Middle frontal gyrus (tissue), 1 donor: Measurements from ENCODE around the gene GAB2.
"Not testable (repeated sequence)": the region's sequence is repeated elsewhere in the genome, so short reads cannot be mapped to it uniquely, and the experiment has no call there.

Source experiments
- DNase-seq: peaks from one replicate; pipeline ENCODE4 v3.0.0-alpha.2; 2015; ENCODE audit warnings: low spot score; ENCODE audit errors: extremely low spot score

Gene GAB2

DNA sequence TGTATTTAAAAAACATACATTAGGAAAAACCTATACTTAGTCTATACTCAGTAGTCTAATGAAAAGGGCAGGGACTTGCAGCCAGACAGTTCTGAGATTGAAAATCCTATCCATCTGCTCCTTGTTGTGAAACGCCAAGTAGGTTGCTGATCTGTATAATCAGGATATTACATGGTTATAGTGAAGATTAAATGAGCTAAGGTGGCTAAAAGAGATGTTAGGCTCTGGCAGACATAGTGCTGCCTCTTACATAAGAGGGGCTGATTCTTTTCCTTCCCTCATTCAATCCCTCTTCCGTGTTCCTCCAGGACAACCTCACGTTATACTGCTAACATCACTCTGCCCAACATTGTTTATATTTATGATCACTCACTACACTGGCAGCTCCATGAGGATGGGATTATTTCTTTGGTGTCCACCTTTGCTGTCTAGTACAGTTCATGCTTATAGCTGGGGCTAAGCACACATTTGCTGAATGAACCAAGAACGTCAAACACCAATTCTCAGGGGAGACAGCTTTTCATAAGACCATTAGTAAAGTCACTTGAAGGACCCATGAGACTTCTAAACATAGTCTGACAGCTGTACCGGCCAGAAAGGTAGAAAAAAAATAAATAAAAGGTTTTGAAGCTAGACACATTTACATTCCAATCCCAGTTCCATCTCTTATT is 46.3 kb downstream of the GAB2 start:
- DNase-seq = no peak

DNA sequence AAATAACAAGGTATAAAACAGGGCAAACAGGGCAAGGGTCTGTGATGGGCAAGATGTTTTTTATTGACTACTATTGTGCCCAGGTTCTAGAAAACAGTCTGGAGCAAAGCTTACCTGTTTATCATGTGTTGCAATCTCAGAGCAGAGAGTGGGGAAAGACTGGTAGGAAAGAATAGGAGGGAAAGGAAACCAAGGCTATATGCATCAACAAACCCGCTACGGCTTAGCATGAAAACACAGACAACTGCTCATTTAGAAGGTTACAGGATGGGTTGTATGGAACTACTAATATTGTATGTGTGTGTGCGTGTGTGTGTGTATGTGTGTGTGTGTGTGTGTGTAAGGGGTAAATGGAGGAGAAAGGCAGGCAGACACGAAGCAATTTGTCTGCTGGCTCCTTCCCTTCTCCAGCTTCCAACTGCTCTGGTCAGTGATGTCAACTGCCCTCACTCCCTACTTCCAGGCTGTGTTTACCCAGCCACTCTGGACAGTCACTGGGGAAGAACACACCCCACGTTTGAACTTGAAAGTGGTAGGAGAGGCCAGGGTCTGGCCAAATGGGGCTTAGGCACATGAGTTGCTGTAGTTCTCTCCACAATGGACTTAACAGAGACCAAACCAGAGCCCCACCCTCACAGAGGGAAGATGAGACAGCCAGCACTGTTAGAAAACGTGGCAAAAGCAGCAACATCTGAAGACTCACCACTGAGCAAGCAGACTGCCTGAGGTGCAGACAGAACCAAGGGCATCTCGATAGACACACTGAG is 47.0 kb downstream of the GAB2 start:
- no peak for DNase-seq

DNA sequence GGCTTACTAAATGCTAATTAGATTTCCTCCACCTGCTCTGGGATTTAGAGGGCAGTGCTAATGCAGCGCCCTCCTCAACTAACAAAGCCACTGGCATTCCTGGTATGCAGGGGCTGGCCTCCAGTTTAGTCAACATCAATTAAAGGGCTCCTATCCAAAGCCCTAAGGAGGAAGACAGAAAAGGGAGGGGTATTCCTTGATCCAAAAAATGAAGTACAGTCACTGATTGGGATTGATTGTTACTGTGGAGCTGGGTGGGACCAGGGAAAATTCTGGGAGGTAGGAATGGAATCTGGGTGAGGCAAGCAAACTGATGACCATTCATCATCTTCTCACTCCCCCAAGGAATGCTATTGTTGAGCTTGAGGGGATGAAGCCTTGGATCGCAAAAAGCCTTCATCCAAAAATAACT is 52.2 kb downstream of the GAB2 start:
- DNase-seq = no peak

DNA sequence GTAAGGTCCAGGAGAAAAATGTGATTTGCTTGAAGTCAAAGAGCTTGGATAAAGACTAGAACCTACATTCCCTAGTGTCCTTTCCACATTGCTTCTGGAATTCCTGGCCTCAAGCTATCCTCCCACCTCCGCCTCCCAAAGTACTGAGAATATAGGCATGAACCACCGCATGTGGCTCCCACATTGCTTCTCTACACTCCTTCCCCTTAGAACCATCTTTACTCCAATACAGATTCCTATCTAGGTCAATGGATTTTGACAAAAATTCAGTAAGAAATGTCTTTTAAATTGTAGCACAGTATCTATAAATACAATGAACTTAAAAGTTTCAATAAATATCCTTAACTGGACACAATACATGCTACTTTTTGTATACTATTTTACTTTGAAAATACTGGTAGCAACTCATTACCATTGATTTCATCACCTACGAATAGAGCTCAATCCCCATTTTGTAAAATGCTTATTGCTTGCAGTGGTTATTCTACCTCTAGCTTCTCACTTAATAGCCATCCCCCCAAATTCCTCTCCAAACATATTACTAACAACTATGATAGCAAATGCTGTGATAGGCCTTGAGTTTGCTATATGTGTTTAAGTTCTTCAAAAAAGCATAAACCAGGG is 53.4 kb downstream of the GAB2 start:
- no peak for DNase-seq

DNA sequence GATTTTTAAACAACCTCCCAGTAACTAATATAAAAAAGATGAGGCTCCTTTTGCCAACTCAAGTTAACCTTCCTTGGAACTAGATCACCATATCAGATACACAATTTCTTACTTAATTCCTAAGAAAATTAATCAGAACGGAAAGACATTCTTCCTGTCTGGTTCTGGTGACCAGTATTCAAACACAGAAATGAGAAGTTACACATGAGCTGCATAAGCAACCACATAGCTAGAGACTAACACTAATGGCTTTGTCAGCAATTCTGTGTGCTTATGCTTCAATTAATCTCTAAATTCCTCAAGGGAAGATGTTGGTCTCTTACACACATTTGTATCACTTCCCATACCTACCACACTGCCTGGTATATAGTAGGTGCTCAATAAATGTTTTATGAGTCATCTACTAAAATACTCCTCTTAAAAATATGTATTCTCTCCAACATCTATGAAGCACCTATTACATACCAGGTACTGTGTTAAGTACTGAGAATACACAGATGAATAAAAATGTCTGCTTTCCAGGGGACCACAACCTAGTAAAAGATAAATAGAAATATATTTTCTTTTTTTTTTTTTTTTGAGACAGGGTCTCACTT is 54.5 kb downstream of the GAB2 start:
- DNase-seq = no peak

DNA sequence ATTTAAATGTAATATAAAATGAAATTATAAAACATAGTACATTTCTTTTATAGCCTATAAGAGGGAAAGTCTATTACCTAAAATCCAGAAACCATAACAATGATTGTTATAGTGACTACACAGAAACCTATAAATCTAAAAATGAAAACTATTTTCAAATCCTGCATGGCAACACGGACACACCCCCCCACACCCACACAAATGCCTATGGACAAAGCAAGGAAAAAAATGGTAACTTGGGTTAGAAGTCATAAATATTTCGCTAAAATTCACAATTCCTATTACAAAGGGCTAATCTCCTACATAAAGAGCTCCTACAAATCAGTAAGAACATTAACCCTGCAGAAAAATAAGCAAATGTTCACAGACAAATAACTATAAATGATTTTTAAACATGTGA is 56.4 kb downstream of the GAB2 start:
- DNase-seq = no peak

DNA sequence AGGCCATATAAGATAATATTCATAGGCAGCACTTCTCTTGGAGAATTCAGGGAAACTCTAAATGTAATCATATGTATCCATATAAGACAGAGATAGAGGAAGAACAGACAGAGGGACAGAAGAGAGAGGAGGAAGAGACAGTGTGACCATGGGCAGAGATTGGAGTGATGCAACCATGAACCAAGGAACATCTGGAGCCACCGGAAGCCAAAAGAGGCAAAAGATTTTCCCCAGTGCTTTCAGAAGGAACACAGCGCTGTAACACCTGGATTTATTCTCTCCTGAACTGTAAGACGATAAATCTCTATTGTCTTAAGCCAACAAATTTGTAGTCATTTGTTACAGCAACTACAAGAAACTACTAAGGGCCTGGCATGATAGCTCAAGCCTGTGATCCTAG is 57.7 kb downstream of the GAB2 start:
- no peak for DNase-seq

DNA sequence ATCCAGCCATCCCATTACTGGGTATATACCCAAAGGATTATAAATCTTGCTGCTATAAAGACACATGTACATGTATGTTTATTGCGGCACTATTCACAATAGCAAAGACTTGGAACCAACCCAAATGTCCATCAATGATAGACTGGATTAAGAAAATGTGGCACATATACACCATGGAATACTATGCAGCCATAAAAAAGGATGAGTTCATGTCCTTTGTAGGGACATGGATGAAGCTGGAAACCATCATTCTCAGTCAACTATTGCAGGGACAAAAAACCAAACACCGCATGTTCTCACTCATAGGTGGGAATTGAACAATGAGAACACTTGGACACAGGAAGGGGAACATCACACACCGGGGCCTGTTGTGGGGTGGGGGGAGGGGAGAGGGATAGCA is 59.7 kb downstream of the GAB2 start:
- not testable (repeated sequence) for DNase-seq

DNA sequence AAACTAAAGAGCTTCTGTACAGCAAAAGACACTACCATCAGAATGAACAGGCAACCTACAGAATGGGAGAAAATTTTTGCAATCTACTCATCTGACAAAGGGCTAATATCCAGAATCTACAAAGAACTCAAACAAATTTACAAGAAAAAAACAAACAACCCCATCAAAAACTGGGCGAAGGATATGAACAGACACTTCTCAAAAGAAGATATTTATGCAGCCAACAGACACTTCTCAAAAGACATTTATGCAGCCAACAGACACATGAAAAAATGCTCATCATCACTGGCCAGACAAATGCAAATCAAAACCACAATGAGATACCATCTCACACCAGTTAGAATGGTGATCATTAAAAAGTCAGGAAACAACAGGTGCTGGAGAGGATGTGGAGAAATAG is 60.2 kb downstream of the GAB2 start:
- not testable (repeated sequence) for DNase-seq

DNA sequence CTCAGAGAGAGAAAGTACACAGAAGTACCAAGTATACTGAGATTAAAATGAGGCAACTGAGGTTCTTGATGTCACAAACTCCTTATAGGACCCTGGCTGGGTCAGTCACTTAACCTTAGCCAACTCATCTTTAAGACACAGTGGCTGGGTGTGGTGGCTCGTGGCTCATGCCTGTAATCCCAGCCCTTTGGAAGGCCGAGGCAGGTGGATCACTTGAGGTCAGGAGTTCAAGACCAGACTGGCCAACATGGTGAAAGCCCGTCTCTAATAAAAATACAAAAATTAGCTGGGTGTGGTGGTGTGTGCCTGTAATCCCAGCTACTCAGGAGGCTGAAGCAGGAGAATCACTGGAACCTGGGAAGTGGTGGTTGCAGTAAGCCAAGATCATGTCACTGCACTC is 61.9 kb downstream of the GAB2 start:
- DNase-seq = not testable (repeated sequence)

DNA sequence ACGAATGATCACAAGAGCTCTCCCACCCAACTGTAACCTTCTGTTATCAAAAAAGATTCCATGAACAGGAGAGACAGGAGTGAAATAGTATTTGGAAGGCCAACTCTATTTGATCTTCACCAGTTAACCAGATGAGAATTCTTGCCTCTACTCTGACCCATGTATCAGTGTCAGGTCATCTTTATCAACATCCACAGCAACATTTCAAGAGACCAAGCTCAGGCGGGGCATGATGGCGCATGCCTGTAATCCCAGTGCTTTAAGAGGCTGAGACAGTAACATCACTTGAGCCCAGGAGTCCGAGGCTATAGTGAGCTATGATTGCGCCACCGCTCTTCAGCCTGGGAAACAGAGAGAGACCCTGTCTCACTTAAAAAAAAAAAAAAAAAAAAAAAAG is 62.3 kb downstream of the GAB2 start:
- DNase-seq = no peak

DNA sequence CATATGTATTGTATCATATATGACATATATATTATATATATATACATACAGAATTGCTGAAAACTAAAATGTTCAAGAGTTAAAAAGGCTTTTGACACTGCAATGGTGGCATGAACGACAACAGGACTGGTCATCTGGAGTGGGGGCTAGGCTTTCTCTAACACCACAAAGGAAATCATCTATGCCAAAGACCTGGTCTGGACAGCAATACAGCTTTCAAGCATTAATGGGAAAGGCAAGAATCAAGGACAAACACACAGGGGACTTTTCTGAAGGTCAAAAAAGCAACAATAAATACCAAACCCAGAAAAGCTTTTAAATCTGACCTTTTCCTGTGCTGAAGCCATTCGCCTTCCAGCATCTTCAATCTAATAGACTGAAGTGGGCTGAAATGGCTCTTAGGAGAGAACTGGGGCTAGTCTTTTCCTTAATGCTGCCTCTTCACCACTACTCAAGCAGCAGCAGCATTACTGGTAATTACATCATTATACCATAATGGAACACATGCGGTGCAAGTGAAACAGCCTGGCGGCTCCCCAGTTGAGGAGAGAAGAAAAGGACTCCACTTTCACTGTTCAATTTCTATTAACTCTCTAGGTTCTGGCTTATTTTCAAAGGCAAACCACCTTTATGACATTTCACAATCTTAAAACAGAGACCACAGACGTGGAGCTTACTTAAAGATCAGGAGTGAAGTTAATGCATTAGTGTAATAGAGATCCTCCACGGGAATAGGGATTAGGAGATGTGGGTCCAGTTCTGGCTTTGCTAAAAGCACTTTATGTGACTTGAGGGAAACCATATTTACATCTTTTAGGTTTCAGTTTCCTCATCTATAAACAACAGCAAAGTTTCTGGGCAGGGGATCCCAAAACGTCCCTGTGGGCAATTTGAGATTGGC is 63.0 kb downstream of the GAB2 start:
- no peak for DNase-seq

DNA sequence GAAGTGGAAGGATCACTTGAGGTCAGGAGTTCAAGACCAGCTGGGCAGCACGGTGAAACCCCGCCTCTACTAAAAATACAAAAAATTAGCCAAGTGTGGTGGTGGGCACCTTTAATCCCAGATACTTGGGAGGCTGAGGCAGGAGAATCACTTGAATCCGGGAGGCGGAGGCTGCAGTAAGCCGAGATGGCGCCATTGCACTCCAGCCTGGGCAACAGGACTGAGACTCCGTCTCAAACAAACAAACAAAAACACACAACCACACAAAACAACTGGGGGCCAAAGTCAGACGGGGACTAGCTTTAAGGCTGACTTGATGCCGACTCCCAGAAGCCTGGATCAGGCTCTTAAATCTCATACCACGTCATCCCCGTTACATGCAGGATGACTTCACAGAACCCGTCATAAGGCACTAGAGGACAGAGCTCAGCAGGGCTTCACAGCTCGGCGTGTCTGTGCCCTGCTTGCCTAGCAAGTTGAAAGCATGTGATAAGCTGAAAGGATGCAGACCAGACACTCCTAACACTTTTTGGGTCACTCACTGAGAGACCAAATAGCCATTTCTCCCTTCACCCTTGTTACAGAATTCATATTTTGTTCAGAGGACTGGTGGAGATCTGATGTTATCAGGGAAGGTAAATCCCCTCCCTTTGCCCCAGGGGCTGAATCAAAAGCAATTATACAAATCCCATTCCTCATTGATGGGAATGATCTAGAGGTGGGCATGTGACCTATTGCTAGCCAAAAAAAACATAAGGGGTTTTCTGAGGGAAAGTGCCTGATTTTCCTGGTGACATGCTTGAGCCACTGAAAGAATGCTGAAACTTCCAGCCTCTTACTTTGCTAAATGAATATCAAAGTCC is 65.4 kb downstream of the GAB2 start:
- DNase-seq = no peak

DNA sequence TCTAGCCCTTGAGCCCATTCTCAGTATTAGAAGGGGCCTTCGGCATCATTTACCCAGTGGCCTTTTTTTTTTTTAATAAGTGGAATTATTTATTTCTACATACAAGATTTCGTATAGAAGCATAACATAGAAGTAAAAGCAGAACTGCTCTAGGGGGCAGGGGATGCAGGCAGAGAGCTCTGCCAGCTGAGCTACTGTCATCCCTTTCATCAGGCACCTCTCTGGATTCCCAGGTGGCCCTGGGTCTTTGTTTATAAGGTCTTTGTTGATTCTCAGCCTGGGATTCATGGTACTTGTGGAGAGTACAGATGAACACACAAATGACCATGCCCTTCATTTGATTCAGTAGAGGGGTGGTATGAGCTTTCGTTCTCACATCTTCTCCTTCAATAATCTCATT is 66.4 kb downstream of the GAB2 start:
- no peak for DNase-seq

DNA sequence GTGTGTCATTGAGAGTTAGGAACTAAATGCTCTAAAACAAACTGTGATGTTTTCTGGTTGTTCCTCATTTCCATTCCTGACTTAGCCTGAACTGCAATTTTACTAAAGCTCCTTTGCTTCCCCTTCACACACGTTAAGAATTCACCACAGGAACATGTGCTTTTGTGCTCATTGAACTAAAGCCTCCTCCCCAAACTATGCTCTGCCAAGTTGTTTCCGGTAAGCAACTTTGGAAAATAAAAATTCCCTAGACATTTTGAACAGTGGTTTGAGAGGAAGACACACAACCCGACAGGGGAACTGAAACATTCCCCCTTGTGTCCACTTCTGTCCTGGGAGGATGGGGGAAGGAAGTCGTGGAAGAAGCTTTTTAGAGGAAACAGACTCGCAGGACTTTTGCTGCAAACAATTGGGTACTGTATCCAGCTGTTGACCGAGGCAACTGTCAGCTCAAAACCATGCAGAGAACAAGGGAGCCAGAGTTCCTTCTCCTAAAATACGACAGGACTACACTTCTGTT is 66.9 kb downstream of the GAB2 start:
- no peak for DNase-seq

DNA sequence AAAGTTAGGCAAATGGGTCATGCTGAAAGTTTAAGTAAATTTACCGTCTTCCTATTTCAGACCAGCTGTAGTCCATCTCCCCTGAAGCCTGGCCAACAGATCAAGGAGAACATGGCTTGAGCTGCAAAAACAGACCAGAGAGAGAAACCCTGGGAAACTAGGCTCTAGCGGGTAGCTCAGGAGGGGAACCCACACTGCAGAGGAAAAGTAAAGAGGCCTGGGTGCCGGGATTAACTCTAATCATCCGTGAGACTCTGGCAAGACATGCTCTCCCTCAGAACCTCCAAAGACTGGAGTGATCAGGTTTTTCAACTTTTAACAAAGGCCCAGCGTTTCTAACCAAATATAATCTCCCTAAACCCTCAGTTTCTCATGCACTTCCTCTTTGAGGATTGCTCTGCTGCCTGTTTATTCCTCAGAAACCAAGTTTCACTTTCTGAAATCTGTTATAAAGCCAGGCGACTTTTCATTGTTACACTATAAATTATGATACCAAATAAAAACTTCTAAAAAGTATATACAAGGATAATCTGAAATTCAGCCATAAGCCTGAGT is 67.5 kb downstream of the GAB2 start:
- DNase-seq = no peak

DNA sequence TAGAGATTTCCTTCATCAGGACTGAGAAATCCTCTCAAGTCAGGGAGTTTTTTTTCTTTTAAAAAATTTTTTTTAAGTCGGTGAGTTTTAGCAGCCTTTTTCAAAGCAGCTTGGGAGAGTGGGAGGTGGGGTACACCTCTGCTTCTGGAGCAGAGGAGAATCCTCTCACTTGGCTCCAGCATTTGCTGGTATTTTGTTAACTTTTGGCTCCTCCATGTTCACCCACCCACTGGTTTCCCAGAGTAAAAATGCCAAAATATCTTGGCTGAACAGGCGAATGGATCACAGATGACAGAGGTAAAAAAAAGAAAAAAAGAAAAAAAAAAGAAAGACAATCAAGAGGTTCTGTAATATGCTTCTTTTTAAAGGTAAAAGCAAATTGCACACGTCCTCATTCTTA is 68.0 kb downstream of the GAB2 start:
- DNase-seq = peak; percentile 56

DNA sequence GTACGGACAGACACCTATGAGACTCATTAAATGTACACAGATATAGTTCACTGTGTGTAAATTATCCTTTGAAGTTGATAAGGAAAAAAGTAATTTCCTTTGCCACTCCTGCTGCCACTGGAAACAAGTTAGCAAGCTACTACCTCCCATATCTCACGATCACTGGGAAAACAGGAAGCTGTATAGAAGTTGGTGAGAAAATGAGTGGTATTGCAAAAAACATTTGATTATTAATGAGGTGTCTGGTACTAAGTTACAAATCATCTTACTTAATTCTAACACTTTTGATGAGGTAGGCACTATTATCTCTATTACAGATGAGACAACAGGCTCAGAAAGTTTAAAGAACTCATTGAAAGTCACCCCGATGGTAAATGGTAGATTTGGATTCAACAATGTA is 68.5 kb downstream of the GAB2 start:
- DNase-seq = no peak

DNA sequence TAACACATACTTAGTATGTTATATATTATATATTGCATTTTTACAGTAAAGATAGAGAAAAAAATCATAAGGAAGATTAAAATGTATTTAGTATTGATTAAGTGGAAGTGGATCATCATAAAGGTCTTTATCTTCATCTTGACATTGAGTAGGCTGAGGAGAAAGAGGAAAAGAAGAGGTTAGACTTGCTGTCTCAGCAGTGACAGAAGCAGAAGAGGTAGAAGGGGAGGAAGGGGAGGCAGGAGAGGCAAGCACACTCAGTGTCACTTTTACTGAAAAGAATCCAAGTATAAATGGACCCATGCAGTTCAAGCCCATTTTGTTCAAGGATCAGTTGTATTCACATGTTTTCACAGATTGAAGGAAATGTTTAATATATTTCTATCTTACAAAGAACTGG is 69.7 kb downstream of the GAB2 start:
- DNase-seq = no peak

DNA sequence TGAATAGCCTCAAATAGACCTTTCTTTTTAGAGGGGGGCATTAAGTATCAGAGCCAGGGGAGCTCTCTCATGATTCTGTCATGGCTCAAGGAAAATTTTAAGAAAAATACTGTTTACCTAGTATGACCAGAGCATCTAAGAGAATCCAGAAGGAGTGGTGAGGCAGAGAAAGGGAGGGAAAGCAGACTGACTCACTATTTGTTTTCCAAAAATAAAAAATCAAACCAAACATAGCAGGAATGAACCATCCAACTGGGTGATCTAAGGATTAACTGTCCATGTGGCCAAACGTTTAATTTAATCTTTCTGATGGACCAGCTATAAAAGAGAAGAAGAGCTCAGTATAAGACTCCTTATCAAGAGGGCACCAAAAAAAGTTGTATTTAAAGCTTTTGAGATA is 70.8 kb downstream of the GAB2 start:
- no peak for DNase-seq
